Activated CD4-positive, alpha-beta T cell treated with anti-CD3 and anti-CD28 coated beads, Interleukin-2, amount 10 ng/mL, durations not matched to agents 24 days and 14 days (primary cell): ENCODE measurements around the gene ATXN8OS. TPM values are rescaled to one million over a fixed set of nuclear protein-coding genes. Genes with fewer than 3 reads are reported as not detected.

ENCODE experiments used
- DNase-seq: peaks from one replicate; pipeline ENCODE4 v3.0.0; 2022
- H3K27ac Mint-ChIP-seq: one replicate; pipeline ENCODE4 v1.8.0; 2022; ENCODE audit warnings: mild to moderate bottlenecking, mixed read lengths
- H3K27me3 Mint-ChIP-seq: one replicate; pipeline ENCODE4 v1.8.0; 2022; ENCODE audit warnings: mixed read lengths
- H3K36me3 Mint-ChIP-seq: one replicate; pipeline ENCODE4 v1.8.0; 2022; ENCODE audit warnings: low read depth, mild to moderate bottlenecking, mixed read lengths
- H3K4me1 Mint-ChIP-seq: one replicate; pipeline ENCODE4 v1.8.0; 2021; ENCODE audit warnings: mixed read lengths
- H3K4me3 Mint-ChIP-seq: one replicate; pipeline ENCODE4 v1.8.0; 2022; ENCODE audit warnings: mild to moderate bottlenecking, moderate library complexity, mixed read lengths
- H3K9me3 Mint-ChIP-seq: one replicate; pipeline ENCODE4 v1.8.0; 2021; ENCODE audit warnings: mixed read lengths
- intact Hi-C: fragments of 100-400 bp; cut with micrococcal nuclease; formaldehyde crosslinking; loops from one replicate; pipeline ENCODE4 v1.15.1; 2023
- total RNA-seq: library from RNA; stranded (reverse); gene quantifications from 2 replicates; pipeline ENCODE4 v1.2.3, GENCODE V29; 2022

Gene ATXN8OS
- total RNA-seq, 1 donor from 2014 or later = not detected

GRCh38 chr13:70170689-70171088 is 63.1 kb downstream of the ATXN8OS start:
- H3K36me3 Mint-ChIP-seq = no peaks in the 10 kb centered on the region
- H3K27me3 Mint-ChIP-seq = no peaks in the 10 kb centered on the region
- intact Hi-C loops = no loop called here

GRCh38 chr13:70171151-70171550 is 63.5 kb downstream of the ATXN8OS start:
- H3K9me3 Mint-ChIP-seq = peaks cover 11% of the 10 kb centered on the region
- DNase-seq = no peak
- H3K36me3 Mint-ChIP-seq = no peaks in the 10 kb centered on the region
- no peaks in the 10 kb centered on the region for H3K4me1 Mint-ChIP-seq
- intact Hi-C loops = no loop called here
- no peak overlapping the region for H3K27ac Mint-ChIP-seq
- no peak overlapping the region for H3K4me3 Mint-ChIP-seq
- no peaks in the 10 kb centered on the region for H3K27me3 Mint-ChIP-seq

More at GRCh38 chr13:70170689-70171088, 63.1 kb downstream of the ATXN8OS start:
- Mint-ChIP-seq H3K9me3 (peaks cover 11% of the 10 kb centered on the region), H3K27ac (no peak overlapping the region), H3K4me3 (no peak overlapping the region), H3K4me1 (no peaks in the 10 kb centered on the region)
- no peak for DNase-seq

DNA sequence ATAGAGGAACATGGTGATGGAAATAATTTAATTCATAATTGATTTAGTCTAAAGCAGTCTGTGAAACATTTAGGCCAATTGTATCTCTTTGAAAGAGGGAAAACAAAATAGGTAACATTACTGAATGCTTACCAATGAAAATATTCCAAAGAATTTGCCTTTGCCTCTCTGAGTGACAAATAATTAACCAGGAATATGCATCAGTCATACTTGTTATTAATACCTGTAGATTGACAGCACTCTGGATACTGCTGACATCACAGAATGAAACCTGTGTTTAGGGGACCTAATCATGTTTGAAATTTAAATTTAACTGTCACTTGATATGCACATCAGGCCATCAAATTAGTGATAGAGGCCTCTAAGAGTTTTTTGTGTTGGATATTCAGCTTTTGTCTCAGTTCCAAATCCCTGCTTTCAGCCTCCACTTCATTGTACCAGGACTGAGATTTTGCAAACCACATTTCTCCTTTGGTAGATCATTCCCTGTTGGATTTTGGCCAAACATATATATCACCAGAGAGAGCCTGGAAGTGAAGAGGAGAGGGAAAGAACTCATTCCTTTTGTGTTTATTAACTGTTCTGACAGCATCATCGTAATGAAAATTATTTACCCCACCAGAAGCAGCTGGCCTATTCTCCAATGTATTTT is 65.4 kb downstream of the ATXN8OS start:
- no peaks in the 10 kb centered on the region for H3K27me3 Mint-ChIP-seq
- H3K36me3 Mint-ChIP-seq = no peaks in the 10 kb centered on the region
- H3K9me3 Mint-ChIP-seq = peaks cover 11% of the 10 kb centered on the region
- H3K4me1 Mint-ChIP-seq = no peaks in the 10 kb centered on the region
- no peak overlapping the region for H3K27ac Mint-ChIP-seq
- DNase-seq = no peak
- H3K4me3 Mint-ChIP-seq = no peak overlapping the region
- intact Hi-C loops = no loop called here

- no peaks in the 10 kb centered on the region for H3K4me1 Mint-ChIP-seq
- no peak overlapping the region for H3K27ac Mint-ChIP-seq
- H3K9me3 Mint-ChIP-seq = peaks cover 7% of the 10 kb centered on the region
- H3K36me3 Mint-ChIP-seq = no peaks in the 10 kb centered on the region
- DNase-seq = no peak
- no peak overlapping the region for H3K4me3 Mint-ChIP-seq
- H3K27me3 Mint-ChIP-seq = no peaks in the 10 kb centered on the region
- intact Hi-C loops = no loop called here
Observed at GRCh38 chr13:70173598-70173959, 66.0 kb downstream of the ATXN8OS start.

DNA sequence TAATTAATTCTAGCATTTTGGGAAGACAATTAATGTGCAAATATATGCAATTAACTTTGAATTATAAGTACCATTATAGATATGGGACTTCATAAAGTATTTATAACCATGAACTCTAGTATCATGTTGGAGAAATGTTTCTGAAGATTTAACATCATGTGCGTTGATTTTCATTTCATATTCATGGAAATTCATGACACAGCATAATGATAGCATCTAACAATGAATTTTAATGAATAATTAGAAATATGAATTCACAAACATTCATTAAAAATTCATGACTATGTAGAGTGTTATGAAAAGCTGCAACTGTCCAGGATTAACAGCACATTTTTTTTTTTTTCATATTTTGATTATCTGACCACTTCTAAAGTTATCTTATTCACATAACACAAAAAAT is 70.7 kb downstream of the ATXN8OS start:
- H3K9me3 Mint-ChIP-seq = peaks cover 5% of the 10 kb centered on the region
- intact Hi-C loops = no loop called here
- no peaks in the 10 kb centered on the region for H3K4me1 Mint-ChIP-seq
- no peaks in the 10 kb centered on the region for H3K36me3 Mint-ChIP-seq
- DNase-seq = no peak
- no peaks in the 10 kb centered on the region for H3K27me3 Mint-ChIP-seq
- no peak overlapping the region for H3K4me3 Mint-ChIP-seq
- no peak overlapping the region for H3K27ac Mint-ChIP-seq

Other genes starting within 250 kb of the ATXN8OS start
- not detected in 2 replicates for gene KLHL1, start 626 bp downstream of the ATXN8OS start, total RNA-seq